HG03558 (cell line): ENCODE data around the gene CPN1.
"Not testable (repeated sequence)": the region's sequence is repeated elsewhere in the genome, so short reads cannot be mapped to it uniquely, and the experiment has no call there.

Experiments
- ATAC-seq: cut with Tn5 transposase; IDR thresholded peaks from one replicate; pipeline ENCODE4 v1.9.1; 2021; ENCODE audit warnings: moderate number of reproducible peaks; ENCODE audit not compliant: unreplicated experiment; ENCODE audit errors: extremely low read depth

Gene CPN1

DNA sequence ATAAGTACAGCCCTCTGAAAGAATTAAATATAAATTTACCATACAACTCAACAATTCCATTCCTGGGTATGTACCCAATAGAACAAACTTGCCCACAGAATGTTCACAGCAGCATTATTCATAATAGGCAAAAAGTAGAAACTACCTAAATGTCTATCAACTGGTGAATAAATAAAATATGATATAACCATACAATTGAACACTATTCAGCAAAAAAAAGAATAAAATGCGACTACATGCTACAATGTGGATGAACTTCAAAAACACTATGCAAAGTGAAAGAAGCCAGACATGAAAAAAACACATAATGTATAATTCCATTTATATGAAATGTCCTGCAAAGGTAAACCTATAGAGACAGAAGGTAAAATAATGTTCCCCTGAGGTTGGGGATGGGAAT lies 2.0 kb upstream of the CPN1 start:
- no peak for ATAC-seq

DNA sequence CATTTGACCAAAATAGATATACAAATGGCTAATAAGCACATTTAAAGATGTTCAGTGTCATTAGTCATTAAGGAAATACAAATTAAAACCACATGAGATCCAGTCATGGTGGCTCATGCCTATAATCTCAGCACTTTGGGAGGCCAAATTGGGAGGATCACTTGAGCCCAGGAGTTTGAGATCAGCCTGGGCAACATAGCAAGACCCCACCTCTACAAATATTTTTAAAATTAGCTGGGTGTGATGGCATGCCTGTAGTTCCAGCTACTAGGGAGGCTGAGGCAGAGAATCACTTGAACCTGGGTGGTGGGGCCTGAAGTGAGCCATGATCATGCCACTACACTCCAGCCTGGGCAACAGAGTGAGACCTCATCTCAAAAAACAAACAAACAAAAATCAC lies 607 bp upstream of the CPN1 start:
- ATAC-seq: not testable (repeated sequence)

DNA sequence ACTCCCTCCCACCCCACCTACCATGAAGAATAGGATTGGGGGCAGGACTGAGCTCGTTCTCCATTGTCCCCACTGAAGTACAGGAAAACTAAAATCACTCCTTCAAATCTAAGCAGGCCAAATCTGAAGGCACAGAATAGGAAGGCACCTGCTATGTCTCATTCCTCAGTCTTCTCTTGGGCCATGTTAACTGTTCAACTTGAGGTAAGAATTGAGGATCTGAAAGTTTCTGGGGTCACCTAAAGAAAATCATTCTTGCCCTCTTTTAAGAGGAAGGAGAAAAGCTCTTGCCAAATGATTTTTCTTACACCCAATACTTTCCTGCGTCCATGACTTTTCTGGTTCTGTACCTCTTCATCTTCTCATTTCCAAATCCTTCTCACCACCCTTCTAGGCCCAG lies 4.9 kb downstream of the CPN1 start:
- ATAC-seq: no peak

DNA sequence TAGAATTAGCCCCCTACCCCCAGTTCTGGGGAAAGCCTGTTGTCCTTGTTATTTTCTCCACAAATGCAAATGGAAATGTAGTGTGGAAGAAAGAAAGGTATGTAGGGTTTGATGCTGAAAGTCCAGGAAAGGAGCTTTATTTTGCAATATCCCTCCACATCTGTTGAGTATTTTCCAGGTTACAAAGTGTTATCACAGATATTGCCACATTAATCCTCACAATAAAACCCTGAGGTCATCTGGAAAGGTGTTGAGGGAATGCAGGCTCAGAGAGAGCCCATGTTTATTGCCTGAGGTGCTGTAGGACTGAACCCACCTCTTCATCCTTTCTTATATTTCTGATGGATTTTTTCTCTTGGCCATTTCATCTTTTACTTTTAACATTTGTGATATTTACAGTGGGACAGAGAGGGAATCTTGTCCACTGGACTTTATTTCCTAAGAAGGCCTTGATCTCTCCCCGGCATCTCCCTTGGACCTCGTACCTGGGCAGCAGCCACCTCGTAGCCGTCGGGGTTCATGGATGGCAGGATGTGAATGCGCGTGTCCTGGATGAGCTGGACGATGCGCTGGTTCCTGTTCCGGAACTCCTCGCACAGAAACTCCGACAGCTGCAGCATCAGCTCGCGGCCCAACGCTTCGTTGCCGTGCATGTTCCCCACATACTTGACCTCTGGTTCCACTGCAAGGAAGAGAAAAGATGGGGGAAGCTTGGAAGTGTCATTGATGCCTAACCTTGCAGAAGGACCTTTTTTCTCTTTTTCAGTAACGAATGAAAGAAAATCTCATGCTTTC lies 6.0 kb downstream of the CPN1 start:
- no peak for ATAC-seq

DNA sequence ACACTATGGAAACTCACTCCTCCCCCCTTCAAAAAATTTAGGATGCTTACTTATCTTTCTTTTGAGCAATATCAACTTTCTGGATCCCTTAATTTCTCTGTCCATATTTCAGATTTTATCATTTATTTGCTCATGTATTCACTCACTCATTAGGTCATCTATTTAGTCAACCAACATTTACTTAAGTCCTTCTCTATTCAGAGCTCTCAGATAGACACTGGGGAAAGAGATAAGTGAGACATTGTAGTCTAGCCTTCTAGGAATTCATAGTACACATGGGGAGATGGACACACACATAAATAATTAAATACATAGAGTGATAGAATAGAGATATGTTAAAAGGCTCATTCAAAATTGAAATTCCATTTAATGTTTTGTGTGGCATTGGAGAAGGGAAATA lies 9.2 kb downstream of the CPN1 start:
- ATAC-seq: no peak

DNA sequence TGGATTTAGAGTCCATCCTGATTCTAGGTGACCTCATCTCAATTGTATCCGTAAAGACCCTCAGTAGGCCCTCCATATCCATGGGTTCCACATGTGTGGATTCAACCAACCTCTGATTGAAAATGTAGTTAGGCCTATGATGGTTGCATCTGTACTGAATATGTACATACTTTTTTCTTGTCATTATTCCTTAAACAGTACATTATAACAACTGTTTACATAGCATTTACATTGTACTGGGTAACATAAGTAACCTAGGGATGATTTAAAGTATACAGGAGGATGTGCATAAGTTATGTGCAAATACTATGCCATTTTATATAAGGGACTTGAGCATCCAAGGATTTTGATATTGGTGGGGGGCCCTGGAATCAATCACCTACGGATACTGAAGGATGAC lies 10.1 kb downstream of the CPN1 start:
- no peak for ATAC-seq

DNA sequence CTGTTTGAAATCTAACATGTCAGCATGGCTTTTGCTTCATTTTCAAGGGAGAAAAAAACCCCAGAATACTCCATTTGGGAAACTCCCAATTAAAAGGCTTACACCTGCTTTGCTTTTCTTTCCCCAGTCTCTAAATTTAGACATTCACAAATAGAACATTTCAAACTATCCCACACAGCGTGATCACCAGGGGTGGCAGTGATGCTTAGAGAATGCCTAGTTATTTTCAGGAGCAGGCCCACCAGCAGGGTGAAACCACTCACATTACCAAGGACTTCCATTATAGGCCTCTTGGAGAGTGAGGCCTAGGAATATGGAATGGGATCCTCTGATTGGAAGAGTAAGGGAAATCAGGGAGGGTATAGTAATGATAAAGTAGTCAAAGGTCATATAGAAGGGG lies 14.2 kb downstream of the CPN1 start:
- no peak for ATAC-seq

DNA sequence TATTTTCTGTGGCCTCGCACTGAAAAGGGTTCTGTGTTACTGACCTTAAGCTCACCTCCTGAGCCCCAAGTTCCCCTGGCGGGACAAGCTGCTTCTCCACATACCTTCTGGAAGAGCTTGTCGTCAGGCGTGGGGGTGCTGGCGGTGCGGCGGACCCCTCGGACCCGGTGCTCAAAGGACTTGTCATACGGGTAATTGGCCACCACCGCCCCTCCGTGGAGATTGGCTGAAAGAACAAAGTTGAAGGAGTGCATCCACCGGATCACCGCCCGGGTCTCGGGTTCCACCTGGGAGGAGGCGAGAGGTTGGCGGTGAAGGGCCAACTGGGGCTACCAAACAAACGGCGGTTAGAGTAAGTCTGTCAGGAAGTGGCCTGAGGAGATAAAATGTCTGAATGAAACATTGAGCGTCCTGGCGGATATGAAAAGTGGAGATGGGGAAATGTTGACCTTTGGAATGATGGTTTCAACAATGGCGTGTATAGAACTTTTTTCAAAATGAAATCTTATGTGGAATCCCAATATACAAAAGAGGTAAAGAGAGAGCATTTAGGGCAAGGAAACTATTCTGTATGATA lies 16.5 kb downstream of the CPN1 start:
- ATAC-seq: no peak

DNA sequence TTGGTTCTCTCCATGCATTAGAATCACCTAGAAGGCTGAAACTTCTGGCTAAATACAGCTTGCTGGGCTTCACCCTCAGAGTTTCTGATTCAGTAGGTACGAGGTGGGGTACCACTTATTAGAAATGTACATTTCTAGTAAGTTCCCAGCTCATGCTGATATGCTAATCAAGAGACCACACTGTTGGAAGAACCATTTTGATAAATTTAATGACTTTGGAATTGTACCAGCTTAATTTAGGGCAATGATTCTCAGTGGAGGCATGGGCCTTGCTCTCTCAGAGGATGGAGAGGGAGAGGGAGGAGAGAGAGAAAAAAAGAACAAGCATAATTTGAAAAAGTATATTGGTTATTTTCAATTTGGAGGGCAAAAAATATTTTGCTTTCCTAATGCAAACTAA lies 20.3 kb downstream of the CPN1 start:
- ATAC-seq: no peak

DNA sequence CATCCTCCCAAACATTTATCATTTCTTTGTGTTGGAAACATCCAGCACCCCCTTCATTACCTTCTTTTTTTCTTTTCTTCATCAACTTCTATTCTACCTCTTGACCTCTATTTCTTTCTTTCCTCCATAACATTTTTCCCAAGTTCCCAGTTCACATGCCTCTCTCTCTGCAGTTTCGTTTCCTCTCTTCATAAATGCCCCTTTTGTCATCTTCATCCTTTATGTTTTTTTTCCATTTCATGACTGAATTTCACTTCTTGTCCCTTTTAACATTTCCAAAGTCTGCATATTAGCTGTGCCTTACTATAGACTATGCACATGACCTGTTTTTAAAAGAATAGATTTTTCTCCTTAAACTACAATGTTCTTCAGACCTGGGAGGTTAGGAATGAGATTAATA lies 23.7 kb downstream of the CPN1 start:
- no peak for ATAC-seq

DNA sequence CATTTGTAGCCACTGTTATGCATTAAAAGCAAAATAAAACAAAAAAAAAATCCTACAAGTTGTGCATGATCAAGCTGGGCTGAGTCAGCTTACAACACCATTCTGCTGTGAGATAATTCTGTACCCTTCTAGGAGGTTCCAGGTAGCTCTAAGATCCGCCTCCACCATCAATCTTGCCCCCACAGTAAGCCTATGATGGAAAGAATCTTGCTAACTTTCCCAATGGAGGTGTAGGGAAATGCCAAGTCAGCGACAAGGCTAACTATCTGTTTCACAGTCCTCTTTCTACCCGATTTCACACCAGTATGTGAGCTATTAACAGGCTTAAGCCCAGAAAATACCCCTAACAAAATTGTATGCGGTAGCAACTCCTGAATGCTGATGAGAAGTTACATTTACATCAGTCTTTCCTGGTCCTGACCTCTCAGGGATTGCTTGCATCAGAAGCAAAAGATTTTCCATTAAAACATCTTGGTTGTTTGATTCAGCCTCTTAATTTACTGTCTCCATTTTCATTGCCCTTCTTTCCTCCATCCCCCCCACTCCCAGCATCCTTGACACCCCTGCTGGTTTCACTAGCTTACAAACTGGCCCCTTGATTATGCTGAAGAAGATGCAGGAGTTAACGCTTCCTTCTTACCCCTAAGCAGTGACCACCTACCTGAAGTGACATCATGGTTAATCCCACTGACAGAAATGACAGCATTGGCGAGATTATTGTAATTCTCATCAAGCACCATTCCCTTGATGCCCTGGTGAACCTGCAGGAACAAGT lies 27.8 kb downstream of the CPN1 start:
- no peak for ATAC-seq

DNA sequence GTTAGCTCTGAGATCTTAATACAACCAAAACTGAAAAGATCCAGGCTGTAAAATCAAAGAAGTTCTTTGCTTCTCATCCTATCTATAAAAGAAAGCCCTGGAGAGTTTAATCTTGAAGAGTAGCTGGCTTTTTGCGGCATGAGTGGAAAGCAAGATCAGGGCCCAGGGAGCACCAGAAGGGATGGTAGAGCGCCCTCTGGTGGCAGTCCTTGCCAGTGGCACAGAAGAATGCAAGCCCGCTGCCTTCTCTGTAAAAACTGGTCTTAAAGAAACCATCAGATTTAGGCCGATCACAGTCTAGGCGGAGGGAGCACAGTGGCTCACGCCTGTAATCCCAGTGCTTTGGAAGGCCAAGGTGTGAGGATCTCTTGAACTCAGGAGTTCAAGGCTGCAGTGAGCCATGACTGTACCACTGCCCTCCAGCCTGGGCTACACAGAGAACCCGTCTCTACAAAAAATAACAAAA lies 35.6 kb downstream of the CPN1 start:
- no peak for ATAC-seq

DNA sequence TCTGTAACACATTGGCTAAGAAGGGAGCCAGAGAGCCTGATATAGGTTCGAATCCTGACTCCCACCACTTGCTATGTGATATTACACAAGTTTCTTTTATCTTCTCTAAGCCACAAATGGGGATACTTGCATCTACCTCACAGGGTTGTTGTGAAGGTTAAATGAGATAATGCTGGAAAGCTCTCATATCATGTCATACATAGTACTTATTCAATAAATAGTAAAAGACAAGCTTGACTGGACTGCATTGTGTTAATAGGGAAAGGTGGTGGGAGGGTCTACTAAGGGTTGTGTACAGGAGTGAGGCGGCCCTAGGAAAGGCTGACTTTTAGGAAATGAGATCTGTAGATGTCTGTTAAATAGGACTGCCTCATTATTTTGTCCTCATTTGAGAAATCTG lies 36.1 kb downstream of the CPN1 start:
- ATAC-seq: no peak

DNA sequence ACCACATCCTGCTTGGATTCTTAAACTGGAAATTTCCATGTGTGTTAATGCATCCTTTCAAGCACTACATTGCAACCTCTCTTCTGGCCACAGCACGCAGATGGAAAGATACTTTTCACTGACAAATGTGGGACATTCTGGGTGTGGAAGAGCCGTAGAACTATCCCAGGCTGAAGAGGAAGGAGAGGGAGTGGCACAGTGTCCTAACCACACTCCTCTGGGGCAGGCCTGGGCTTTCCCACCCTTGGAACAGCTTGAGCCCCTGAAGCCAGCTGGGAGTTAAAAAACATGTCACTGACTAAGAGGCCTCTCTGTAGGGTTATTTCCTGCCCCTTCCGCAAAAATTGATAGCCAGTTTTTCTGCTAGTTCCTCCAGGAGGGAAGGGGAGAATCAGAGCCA lies 37.9 kb downstream of the CPN1 start:
- no peak for ATAC-seq

DNA sequence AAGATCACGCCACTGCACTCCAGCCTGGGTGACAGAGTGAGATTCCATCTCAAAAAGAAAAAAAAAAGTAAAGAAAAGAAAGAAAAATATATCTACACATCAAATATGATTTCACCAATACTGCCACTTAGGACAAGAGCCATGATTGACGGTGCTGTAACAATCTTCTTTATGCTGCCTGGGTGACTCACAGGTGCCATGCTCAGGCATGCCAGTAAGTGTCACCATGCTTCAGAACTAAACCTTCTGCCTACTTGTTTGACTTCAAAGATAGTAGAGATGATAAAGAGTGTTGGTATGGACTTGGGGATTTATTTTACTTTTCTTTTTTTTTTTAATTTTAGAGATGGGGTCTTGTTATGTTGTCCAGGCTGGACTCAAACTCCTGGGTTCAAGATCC lies 38.3 kb downstream of the CPN1 start:
- ATAC-seq: no peak

DNA sequence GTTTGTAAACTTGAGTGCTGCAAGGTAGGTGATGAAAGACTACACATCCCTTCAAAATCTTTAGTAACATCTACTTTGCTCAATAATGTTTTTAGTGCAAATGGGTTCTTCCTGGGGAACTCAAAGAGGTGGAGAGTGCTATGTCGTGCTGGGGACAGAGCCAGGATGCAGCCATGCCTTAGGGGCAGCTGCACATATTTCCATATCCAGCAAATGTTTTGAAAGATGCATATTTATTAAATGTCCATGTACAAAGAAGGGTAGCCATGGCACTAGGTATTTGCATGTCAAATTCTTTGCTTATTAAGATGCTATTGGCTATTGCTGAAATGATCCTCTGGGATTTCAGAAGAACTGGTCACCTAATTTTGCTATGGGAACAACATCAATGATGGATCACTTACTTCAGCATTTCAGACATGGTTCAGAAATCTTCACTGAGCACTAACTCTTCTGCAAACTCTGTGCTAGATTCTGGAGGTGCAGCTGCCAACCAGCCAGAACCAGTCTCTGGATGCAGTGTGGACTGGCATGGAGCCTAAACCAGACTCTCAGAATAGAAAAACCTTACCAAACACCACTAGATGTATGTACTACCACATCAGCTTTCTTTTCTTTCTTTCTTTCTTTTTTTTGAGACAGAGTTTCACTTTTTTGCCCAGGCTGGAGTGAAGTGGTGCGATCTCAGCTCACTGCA lies 40.2 kb downstream of the CPN1 start:
- no peak for ATAC-seq

DNA sequence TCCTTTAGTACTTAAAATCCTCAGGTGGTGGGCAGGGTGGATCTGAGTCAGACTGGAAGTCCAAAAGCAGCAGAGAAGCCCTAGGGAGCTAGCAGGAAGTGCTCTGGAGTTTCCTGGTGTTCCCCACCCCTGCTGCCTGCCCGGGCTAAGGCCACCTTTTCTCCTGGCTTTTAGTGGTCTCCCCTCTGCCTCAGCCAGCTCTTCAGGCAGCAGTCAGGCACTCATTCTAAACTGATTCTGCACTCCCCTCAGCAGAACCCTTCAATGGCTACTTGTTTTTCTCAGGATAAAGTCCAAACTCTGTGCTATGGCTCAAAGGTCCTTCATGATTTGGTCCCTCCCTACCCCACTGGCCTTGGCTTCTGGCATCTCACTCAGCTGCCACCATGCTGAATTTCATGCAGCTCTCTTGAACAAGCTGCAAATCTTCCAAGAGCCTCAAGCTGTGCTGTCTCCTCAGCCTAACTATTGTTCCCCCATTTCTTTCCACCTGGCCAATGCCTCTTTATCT lies 43.1 kb downstream of the CPN1 start:
- no peak for ATAC-seq

DNA sequence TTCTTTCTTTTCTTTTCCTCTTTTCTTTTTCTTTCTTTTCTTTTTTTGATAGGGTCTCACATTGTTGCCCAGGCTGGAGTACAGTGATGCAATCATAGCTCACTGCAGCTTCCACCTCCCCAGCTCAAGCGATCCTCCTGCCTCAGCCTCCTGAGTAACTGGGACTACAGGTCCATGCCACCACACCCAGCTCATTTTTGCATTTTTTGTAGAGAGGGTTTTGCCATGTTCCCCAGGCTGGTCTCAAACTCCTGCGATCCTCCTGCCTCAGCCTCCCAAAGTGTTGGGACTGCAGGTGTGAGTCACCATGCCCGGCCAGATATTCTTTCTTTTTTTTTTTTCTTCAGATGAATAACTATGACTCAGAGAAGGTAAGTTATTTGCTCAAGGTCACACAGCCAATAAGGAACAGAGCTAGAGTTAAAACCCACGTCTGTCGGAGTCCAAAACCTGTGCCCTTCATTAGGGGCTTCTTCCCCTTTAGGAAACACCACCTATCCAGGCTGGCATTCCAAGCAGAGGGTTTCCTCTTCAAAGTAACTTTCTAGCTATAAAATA lies 43.8 kb downstream of the CPN1 start:
- no peak for ATAC-seq

DNA sequence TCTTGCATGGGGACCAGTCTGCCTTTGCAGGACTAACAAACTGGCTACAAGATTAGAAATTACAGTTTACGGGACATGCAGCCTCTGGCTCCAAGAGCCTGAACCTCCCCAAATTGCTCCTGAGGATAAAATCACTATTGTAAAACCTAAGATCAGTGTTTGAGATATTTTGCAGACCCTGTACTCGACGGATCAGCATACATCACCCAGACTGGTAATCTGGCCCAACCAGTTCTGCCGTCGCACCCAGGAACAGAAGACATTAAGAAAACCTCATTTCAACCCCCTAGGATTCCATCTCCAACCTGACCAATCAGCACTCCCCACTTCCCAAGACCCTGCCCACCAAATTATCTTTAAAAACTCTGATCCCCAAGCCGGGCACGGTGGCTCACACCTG lies 44.8 kb downstream of the CPN1 start:
- ATAC-seq: no peak

DNA sequence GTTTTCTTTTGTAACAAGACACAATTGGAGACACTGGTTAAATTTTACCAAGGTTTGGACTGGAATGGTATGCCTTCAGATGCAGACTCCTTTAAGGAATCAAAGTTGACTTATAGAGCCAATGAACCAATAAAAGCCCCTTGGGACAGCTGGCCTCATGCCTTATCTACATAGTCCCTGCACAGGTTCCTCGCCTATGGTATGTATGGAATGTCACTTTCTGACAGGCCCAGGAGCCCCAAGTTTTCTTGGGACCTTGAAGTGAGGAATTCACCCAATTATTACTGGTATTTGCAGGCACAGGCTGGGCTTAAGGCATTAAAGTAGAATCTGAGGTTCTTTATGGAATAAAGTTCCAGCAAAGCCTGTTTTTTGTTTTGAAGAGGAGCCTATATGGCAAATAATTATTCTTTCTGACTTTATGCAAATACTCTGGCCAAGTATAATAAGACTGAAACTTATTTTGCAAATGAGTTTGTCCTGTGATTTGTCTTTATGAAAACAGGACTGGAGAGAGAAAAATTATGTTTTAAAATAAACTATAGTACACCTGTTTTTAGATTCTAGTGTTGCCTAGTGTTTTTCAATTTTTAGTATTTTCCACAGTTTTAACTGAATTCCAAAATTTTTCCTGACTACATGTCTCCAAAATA lies 47.8 kb downstream of the CPN1 start:
- ATAC-seq: no peak
